KG1 (cell line): ENCODE data around the gene MTMR4.
"Not testable (repeated sequence)": the region's sequence is repeated elsewhere in the genome, so short reads cannot be mapped to it uniquely, and the experiment has no call there.

Experiments
- DNase-seq: peaks from one replicate; lab custom pipeline; 2025; lab: John Stamatoyannopoulos, UW

MTMR4 gene

GRCh38 chr17:58513965-58514769 is at the start of gene MTMR4:
TSS of gene MTMR4 (minus strand) at chr17:58514638. CDS start at chr17:58514407, 231 bp downstream.
- DNase-seq = peak; percentile 15

DNA sequence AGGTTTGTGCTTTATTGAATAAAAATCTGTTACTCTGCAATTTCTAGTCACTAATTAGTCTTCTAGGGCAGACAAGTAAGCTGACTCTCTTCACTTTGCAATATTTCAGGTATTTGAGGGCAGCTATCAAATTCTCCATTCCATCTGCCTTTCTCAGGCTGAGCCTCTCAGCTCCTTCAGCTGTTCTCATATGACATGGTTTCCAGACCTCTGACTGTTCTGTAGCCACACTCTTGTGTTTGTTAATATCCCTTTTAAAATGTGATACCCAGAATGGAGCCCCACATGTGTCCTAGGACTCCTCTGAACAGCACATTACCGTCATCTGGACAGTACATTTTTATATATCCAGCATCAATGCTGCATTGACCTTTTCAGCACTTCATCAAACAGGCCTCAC is 46.1 kb upstream of the MTMR4 start:
- DNase-seq = no peak

DNA sequence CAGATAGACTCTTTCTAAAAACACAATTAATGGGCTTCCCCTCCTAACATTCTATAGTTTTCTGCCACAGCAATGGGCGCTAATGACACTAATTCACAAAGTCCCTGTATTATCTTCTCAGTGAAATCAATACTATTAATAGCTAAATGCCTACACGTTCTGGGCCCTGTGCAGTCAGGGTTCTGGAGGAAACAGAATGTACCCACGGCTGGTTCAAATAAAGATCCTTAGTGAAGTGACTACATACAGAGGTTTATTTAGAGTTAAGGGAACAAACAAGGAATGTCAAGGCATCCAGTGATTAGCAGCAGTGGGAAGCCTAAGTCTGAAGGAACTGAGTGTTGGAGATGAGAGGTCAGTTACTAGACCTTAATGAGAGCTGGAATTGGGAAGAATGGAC is 43.5 kb upstream of the MTMR4 start:
- DNase-seq = no peak

- peak; percentile 30 for DNase-seq
Measured at GRCh38 chr17:58556833-58557250, 42.4 kb upstream of the MTMR4 start.

DNA sequence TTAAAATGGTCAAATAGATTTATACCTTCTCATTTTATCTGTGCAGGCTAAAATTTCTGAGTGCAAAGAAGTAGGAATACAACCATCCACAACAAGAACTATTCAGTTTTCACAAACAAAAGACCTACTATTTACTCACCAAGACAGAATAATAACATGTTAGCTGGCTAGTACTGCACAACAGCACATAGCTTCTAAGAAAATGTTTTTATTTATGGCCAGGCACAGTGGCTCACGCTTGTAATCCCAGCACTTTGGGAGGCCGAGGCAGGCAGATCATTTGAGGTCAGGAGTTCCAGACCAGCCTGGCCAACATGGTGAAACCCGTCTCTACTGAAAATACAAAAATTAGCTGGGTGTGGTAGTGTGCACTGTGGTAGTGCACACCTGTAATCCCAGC is 40.7 kb upstream of the MTMR4 start:
- DNase-seq = not testable (repeated sequence)

GRCh38 chr17:58541249-58541648 is 26.8 kb upstream of the MTMR4 start:
- DNase-seq = no peak

- no peak for DNase-seq
Measured at GRCh38 chr17:58539698-58540097, 25.3 kb upstream of the MTMR4 start.

DNA sequence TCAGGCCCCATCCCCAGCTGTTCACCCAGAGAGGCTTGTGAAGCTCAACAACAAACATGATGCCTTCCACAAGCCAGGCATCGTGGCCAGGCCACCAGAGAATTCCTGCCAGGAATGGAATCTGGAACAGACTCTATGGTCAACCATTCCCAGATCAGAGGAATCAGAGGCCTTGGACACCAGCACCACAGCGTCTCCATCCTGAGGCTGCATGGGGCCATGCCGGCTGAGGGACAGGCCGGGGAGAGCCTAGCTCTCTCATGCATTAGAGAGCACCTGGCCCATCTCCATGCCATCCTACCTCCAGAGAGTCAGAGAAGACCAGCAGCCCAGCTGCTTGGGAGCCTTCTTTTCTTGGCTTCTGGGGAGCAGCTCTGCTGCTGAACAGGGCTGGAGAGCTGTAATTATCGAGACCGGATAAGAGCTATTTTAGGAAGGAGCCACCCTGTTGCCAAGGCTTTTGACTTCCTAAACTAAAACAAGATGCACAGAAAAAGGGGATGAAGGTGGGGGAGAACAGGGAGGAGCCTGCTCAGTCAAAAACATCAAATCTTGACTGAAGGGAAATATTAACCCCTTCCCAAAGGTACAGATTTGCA is 24.5 kb upstream of the MTMR4 start:
- DNase-seq = no peak

- no peak for DNase-seq
Measured at GRCh38 chr17:58537266-58537665, 22.8 kb upstream of the MTMR4 start.

- no peak for DNase-seq
Measured at GRCh38 chr17:58536542-58536941, 22.1 kb upstream of the MTMR4 start.

DNA sequence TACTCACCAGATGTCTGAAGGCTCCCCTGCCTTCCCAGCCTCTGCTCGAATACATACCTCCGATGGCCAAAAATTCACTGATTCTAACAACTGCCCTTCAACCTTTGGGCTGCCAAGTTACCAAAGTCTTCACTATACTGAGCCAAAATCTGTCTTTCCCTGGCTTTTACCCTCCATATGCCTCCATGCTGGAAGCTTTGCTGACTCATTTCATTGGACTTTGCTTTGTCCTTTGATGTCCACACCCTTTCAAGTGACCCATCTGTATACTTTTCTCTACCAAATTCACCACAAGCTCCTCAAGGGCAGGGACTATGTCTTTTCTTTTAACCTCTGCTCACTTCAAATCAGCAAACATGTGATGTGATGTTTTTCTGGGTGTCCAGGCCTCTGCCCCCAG is 21.0 kb upstream of the MTMR4 start:
- no peak for DNase-seq

GRCh38 chr17:58534901-58535421 is 20.5 kb upstream of the MTMR4 start:
- DNase-seq = no peak

- no peak for DNase-seq
Measured at GRCh38 chr17:58534331-58534730, 19.9 kb upstream of the MTMR4 start.

- no peak for DNase-seq
Measured at GRCh38 chr17:58533616-58534188, 19.3 kb upstream of the MTMR4 start.

- no peak for DNase-seq
Measured at GRCh38 chr17:58532555-58532951, 18.1 kb upstream of the MTMR4 start.

- DNase-seq = no peak
Measured at GRCh38 chr17:58531661-58532554, 17.5 kb upstream of the MTMR4 start.

- no peak for DNase-seq
Measured at GRCh38 chr17:58531122-58531521, 16.7 kb upstream of the MTMR4 start.

GRCh38 chr17:58530655-58531054 is 16.2 kb upstream of the MTMR4 start:
- no peak for DNase-seq

DNA sequence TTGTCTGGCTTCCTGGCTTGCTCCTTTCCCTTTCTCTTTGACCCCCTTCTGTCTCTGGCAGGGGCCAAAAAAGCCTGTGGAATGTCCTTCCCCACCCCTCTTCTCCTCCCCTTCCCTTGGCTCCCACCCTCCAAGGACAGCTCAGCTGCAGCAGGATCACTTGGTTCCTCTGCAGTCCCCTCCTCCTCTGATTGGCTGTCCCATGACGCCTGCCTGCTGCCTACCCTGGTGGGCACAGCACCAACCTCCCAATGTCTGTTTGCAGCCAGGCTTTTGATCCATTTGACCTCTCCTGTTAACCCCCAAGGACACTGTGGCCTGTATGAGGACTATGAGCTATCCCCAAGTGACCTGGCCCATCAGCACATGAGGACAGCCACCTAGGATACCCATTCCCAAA is 14.8 kb upstream of the MTMR4 start:
- no peak for DNase-seq

DNA sequence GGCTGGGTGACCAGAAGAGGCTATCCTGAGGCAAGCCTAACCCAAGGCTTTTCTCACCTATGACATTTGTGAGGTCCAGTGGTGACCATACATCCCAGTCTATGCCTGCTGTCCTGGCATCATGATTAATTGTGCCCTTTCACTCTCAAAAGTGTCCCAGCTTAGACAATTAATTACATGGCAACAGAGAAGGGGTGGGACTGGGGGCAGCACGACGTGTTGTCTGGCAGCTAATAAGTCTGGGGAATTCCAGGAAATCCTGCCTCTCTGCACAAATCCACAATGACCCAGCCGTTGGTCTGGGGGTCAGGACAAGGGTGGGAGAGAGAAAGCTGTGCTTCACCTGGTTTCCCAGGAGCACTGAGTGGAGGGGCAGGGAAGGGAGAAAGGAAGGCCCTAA is 14.0 kb upstream of the MTMR4 start:
- no peak for DNase-seq

GRCh38 chr17:58527949-58528348 is 13.5 kb upstream of the MTMR4 start:
- DNase-seq = no peak

DNA sequence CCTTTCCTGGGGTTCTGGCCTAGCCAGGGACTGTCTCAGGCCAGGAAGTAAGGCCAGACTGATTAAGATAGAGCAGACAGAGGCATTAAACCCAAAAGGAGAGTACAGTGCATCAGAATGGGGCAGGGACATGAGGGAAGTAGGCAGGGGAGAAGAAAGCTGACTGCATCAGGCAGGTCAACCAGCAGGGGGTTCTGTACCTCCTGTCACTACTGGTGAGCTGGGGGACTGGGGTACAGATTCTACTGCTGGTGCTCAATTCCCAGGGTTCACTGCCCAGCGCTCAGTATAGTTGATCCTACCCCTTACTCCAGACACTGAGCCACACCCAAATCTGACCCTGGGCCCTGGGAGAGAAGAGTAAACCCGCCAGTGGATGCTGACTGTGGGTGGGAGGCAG is 12.9 kb upstream of the MTMR4 start:
- no peak for DNase-seq
